Natural killer cell (primary cell): ENCODE data around the gene PDE4D. TPM values are rescaled to one million over a fixed set of nuclear protein-coding genes. Genes with fewer than 3 reads are reported as not detected.

ENCODE experiments used
- ATAC-seq, 3 donors: fragments of 150-1000 bp in 2 of 3; fragments of 200-7000 bp in 1 of 3; cut with Tn5 transposase; 1 replicate in 1 of 3; 2 replicates in 2 of 3; pipeline ENCODE4 v1.10.0; 2021; ENCODE audit warnings: mild to moderate bottlenecking in 2 of 3, moderate library complexity in 2 of 3
- DNase-seq, 2 donors: peaks; one replicate each; pipeline versions ENCODE4 v3.0.0 to v3.0.0-alpha.2; 2013 to 2021; ENCODE audit warnings: mixed read lengths in 1 of 2
- H3K27ac ChIP-seq: one replicate; pipeline ENCODE4 v1.5.1; 2013; ENCODE audit warnings: mild to moderate bottlenecking, low read length
- H3K27me3 ChIP-seq: one replicate; pipeline ENCODE4 v1.6.1; 2013; ENCODE audit warnings: low read length; ENCODE audit not compliant: control insufficient read depth, insufficient read depth
- H3K36me3 ChIP-seq: one replicate; pipeline ENCODE4 v1.6.1; 2013; ENCODE audit warnings: low read length; ENCODE audit not compliant: control insufficient read depth, insufficient read depth
- H3K4me1 ChIP-seq: one replicate; pipeline ENCODE4 v1.6.1; 2013; ENCODE audit warnings: low read length; ENCODE audit not compliant: control insufficient read depth, insufficient read depth
- H3K4me3 ChIP-seq: one replicate; pipeline ENCODE4 v1.5.1; 2013; ENCODE audit warnings: low read length
- H3K9me3 ChIP-seq: one replicate; pipeline ENCODE4 v1.6.1; 2013; ENCODE audit warnings: low read length; ENCODE audit not compliant: control insufficient read depth, insufficient read depth
- H3K27ac Mint-ChIP-seq, 2 donors: one replicate each; pipeline ENCODE4 v1.8.0; 2022; ENCODE audit warnings: mild to moderate bottlenecking in 2 of 2, mixed read lengths in 2 of 2, moderate library complexity in 1 of 2
- H3K27me3 Mint-ChIP-seq, 2 donors: one replicate each; pipeline ENCODE4 v1.8.0; 2022; ENCODE audit warnings: low read depth in 2 of 2, mixed read lengths in 2 of 2
- H3K36me3 Mint-ChIP-seq: one replicate; pipeline ENCODE4 v1.8.0; 2022; ENCODE audit warnings: mixed read lengths
- H3K4me1 Mint-ChIP-seq, 2 donors: one replicate each; pipeline ENCODE4 v1.8.0; 2022; ENCODE audit warnings: mixed read lengths in 2 of 2
- H3K4me3 Mint-ChIP-seq: one replicate; pipeline ENCODE4 v1.8.0; 2022; ENCODE audit warnings: mild to moderate bottlenecking, moderate library complexity, mixed read lengths
- H3K9me3 Mint-ChIP-seq, 2 donors: one replicate each; pipeline ENCODE4 v1.8.0; 2022; ENCODE audit warnings: mixed read lengths in 2 of 2
- CTCF ChIP-seq: fragments of 200-600 bp; IDR thresholded peaks from one replicate; pipeline ENCODE4 v1.8.0; 2022; ENCODE audit warnings: antibody characterized with exemption
- WGBS: methylation state at CpG from one replicate; pipeline ENCODE4 v1.1.7; 2013; ENCODE audit warnings: missing lambda C conversion rate; ENCODE audit not compliant: insufficient coverage; 5-methylcytosine and 5-hydroxymethylcytosine counted together
- intact Hi-C: fragments of 100-400 bp; cut with micrococcal nuclease; formaldehyde crosslinking; loops from one replicate; pipeline ENCODE4 v1.14.2; 2022
- total RNA-seq, 4 donors: library from RNA; stranded (reverse); fragments of 120-200 nt in 1 of 4; gene quantifications; one replicate each; pipeline versions ENCODE4 v1.2.3 to v1.2.4, GENCODE V29; 2013 to 2022

PDE4D gene
- total RNA-seq, 3 donors from 2014 or later (not counting 1 experiment from before 2014, with no cell fraction given), result 109 to 170 (median 116) TPM

GRCh38 chr5:58933891-58934628, 959.5 kb downstream of the PDE4D start:
- Mint-ChIP-seq H3K27ac (no peak overlapping the region), H3K9me3 (no peaks in the 10 kb centered on the region), H3K4me1 (no peaks in the 10 kb centered on the region), H3K4me3 (no peak overlapping the region), H3K27me3 (peaks cover 31 to 41% of the 10 kb centered on the region in 2 donors), H3K36me3 (no peaks in the 10 kb centered on the region)
- TF ChIP-seq CTCF, result no peak
- 55% methylated on average over 5 of the region's 6 CpGs for WGBS
- Histone ChIP-seq H3K27me3 (no peaks in the 10 kb centered on the region), H3K9me3 (no peaks in the 10 kb centered on the region), H3K27ac (no peak overlapping the region), H3K4me1 (no peaks in the 10 kb centered on the region), H3K36me3 (no peaks in the 10 kb centered on the region), H3K4me3 (no peak overlapping the region)
- peak in 1 of 2 donors; percentile 74 for DNase-seq
- peak in 1 of 3 donors; percentile 44 for ATAC-seq
- intact Hi-C loops, result no loop called here

GRCh38 chr5:58932057-58932612, 961.4 kb downstream of the PDE4D start:
- Mint-ChIP-seq H3K4me3 (no peak overlapping the region), H3K27ac (no peak overlapping the region), H3K27me3 (peaks cover 25 to 47% of the 10 kb centered on the region in 2 donors), H3K4me1 (no peaks in the 10 kb centered on the region), H3K36me3 (no peaks in the 10 kb centered on the region), H3K9me3 (no peaks in the 10 kb centered on the region)
- WGBS, result 90% methylated on average over 4 of the region's 4 CpGs
- intact Hi-C loops, result no loop called here
- TF ChIP-seq CTCF, result no peak
- DNase-seq, result no peak
- Histone ChIP-seq H3K27me3 (no peaks in the 10 kb centered on the region), H3K4me1 (no peaks in the 10 kb centered on the region), H3K27ac (no peak overlapping the region), H3K4me3 (no peak overlapping the region), H3K9me3 (no peaks in the 10 kb centered on the region), H3K36me3 (no peaks in the 10 kb centered on the region)
- no peak for ATAC-seq

- no peak for TF ChIP-seq CTCF
- no peaks in the 10 kb centered on the region for H3K9me3 ChIP-seq
- no peak overlapping the region for H3K27ac Mint-ChIP-seq
- H3K27me3 ChIP-seq, result no peaks in the 10 kb centered on the region
- DNase-seq (no peak), ATAC-seq (no peak)
- H3K36me3 Mint-ChIP-seq, result no peaks in the 10 kb centered on the region
- WGBS, result 92% methylated on average over 3 of the region's 3 CpGs
- no peaks in the 10 kb centered on the region for H3K36me3 ChIP-seq
- no peaks in the 10 kb centered on the region for H3K4me1 Mint-ChIP-seq
- no peak overlapping the region for H3K4me3 ChIP-seq
- intact Hi-C loops, result no loop called here
- no peak overlapping the region for H3K4me3 Mint-ChIP-seq
- no peak overlapping the region for H3K27ac ChIP-seq
- H3K9me3 Mint-ChIP-seq, result no peaks in the 10 kb centered on the region
- H3K27me3 Mint-ChIP-seq, result peaks cover 31 to 58% of the 10 kb centered on the region in 2 donors
- no peaks in the 10 kb centered on the region for H3K4me1 ChIP-seq
These were observed 963.0 kb downstream of the PDE4D start for GRCh38 chr5:58930520-58930919.
